A172 (cell line): ENCODE data around the gene KLKB1. TPM values are rescaled to one million over a fixed set of nuclear protein-coding genes. Genes with fewer than 3 reads are reported as not detected.
A peak's percentile ranks its signal among the peaks of the same experiment; 100 is the strongest.
"Not testable (repeated sequence)": the region's sequence is repeated elsewhere in the genome, so short reads cannot be mapped to it uniquely, and the experiment has no call there.

Experiments used
- DNase-seq: peaks from one replicate; pipeline ENCODE4 v3.0.0-alpha.2; 2015; ENCODE audit warnings: low spot score
- total RNA-seq: library from RNA; depleted of rRNA; stranded (reverse); fragments of >200 nt; shearing (Covaris generic); gene quantifications from 2 replicates; pipeline ENCODE4 v1.2.3, GENCODE V29; 2014

The KLKB1 gene
- total RNA-seq, 1 experiment from 2014 or later, result not detected

- no peak for DNase-seq
These were observed 652 bp upstream of the KLKB1 start for GRCh38 chr4:186226521-186227189.

DNA sequence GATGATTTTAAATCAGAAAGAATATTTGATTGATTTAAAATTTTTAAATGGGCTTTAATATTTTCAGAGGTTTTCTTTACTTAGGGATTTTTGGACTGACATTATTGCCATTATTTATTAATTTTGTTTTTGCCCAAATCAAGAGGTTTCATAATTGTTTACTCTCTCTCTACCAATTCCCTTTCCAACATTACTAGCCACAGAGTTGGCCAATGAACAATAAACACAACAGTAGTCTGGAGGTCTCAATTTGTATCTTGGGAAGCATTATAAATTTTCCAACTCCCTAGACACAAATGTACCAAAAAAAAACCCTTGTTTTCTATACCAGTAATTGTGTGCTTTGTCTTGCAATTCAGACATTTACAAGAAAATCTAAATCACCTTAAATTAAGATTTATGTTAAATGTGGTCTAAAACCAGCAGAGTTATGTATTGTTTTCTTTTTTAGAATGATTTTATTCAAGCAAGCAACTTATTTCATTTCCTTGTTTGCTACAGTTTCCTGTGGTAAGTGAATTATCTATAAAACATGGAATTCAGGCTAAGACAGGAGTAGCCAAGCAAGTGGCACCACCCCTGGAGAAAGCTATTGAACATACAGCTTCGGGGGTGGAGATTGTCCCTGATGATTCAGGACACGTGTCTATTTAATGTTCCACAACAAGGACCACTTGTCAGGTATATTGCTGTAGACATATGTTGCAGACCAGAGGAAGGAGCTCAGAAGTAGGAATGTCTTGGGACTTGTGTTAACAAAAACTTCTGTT lies 622 bp downstream of the KLKB1 start:
- DNase-seq, result peak; percentile 15

- no peak for DNase-seq
These were observed 1.2 kb downstream of the KLKB1 start for GRCh38 chr4:186228514-186228894.

- no peak for DNase-seq
These were observed 7.1 kb downstream of the KLKB1 start for GRCh38 chr4:186234367-186234766.

GRCh38 chr4:186236126-186236525 lies 8.8 kb downstream of the KLKB1 start:
- DNase-seq, result no peak

DNA sequence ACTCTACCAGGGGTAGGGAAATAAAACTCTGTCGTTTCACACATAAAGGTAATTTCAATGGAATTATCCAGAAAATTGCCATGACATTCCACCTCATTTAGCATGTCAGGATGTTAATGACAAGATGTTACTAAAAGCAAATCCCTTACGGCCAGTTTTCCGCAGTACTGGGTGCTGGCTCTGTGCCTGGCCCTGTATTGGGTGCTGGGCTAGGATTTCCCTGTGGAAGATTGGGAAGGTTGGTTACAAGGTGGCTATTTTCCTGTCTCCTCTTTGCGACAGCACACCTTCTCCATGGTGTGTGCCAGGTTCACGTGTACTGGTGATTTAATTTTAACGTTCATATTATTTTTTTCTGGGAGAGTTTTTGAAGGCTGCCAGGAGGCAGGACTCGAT lies 13.1 kb downstream of the KLKB1 start:
- no peak for DNase-seq

- no peak for DNase-seq
These were observed 13.7 kb downstream of the KLKB1 start for GRCh38 chr4:186240848-186241491.

GRCh38 chr4:186241616-186242015 lies 14.3 kb downstream of the KLKB1 start:
- DNase-seq, result no peak

GRCh38 chr4:186242031-186242430 lies 14.7 kb downstream of the KLKB1 start:
- not testable (repeated sequence) for DNase-seq

DNA sequence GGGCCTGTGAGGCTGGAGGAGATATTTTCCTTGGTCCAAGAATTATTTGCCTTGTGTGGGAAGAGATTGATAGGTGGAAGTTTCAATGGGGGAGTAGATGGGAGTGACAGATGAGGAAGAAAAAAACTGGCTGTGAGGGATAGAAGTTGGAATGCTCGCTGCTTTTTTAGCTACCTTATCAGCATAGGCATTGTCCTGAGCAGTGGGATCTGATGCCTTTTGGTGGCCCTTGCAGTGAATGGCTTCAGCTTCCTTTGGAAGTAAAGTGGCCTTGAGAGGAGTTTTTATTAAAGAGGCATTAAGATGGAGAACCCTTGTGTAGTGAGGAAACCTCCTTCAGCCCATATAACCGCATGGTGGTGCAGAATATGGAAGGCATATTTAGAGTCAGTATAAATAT lies 16.0 kb downstream of the KLKB1 start:
- DNase-seq, result no peak

DNA sequence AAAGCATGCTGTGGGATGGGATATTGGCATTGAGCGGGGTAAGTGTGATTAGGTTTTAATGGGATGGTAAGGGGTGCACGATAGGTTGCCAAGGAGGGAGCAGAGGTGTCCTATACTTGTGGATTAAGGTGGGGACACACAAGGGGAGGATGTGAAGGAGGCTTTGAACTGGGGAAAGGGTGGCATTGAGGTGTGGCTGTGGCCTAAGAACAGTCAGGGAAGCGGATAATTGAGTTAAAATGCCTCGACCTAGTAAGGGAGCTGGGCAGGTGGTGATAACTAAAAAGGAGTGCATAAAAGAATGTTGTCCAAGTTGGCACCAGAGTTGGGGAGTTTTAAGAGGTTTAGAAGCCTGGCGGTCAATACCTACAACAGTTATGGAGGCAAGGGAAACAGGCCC lies 17.5 kb downstream of the KLKB1 start:
- no peak for DNase-seq

DNA sequence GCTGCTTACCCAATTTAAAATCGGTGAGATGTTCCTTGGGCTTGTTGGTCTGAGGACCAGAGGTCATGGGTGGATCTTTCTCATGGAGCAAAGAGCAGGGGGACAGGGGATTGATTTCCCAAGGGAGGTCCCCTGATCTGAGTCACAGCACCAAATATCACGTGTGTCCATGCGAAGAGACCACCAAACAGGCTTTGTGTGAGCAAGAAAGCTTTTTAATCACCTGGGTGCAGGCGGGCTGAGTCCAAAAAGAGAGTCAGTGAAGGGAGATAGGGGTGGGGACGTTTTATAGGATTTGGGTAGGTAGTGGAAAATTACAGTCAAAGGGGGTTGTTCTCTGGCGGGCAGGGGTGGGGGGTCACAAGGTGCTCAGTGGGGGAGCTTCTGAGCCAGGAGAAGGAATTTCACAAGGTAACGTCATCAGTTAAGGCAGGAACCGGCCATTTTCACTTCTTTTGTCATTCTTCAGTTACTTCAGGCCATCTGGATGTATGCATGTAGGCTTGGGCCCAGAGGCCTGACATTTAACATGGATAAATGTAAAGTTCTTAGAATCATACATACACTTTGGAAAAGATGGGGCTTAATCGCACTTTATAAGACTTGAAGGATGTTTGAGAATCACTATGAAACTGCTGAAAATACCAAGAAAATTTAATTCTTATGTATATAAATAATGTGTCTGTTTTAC lies 19.9 kb downstream of the KLKB1 start:
- not testable (repeated sequence) for DNase-seq

- DNase-seq, result no peak
These were observed 21.3 kb downstream of the KLKB1 start for GRCh38 chr4:186248643-186249042.

DNA sequence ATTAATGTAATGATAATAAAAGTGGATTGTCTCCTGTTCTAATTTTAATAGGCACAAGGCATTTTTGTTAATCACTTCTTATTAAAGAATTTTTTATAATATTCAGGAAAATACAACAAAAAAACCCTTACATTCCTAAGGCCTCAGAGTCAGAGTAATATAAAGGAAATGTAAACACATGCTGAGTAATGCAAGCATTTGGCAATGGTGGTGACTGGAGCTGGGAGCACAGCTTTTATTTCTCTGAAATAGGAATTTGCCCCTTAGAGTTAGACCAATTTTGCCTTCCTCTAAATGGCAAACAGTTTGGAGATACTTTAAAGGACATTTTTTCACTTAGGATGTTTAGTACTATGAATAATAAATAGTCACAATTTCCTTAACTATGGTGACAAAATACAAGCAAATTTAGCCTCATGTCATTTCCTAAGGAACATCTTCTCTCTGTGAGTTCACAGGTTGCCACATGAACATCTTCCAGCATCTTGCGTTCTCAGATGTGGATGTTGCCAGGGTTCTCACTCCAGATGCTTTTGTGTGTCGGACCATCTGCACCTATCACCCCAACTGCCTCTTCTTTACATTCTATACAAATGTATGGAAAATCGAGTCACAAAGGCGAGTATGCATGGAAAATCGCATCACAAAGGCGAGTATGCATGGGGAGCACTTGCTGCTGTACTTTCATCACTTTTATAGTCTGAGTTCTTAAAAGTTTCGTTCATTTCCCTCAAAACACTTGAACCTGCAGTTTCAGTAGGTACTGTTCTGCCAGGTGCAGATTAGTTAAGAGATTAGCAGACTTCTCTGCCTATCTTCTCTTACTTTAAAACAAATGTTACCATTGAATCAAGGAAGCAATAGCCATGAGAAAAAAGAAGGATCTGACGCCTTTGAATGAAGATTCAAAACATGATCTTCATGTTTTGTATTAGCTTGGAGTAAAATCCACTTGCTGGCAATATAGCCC lies 22.8 kb downstream of the KLKB1 start:
- DNase-seq, result no peak

GRCh38 chr4:186250760-186251159 lies 23.5 kb downstream of the KLKB1 start:
- DNase-seq, result no peak

- DNase-seq, result no peak
These were observed 27.8 kb downstream of the KLKB1 start for GRCh38 chr4:186255122-186255521.

GRCh38 chr4:186258216-186258811 lies 31.0 kb downstream of the KLKB1 start:
- DNase-seq, result no peak

DNA sequence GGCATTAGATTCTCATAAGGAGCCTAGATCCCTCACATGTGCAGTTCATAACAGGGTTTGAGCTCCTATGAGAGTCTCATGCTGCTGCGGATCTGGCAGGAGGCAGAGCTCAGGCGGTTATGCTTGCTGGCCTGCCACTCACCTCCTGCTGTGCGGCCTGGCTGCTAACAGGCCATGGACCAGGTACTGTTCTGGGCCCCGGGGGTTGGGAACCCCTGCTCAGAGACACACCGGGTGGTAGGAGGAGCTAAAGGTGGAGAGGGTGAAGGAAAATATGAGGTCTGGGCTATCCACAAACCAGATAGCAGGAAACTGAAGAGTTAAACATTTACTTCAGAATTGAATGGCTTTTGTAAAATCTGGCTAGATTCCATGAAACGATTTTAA lies 32.8 kb downstream of the KLKB1 start:
- DNase-seq, result no peak

- DNase-seq, result no peak
These were observed 33.5 kb downstream of the KLKB1 start for GRCh38 chr4:186260504-186261448.

GRCh38 chr4:186264660-186265059 lies 37.4 kb downstream of the KLKB1 start:
- DNase-seq, result no peak
